SK-N-SH treated with all-trans-retinoic acid at 6 μM for 48 hours (cell line): Measurements from ENCODE around the gene ZNHIT2.

Source experiments
- ATAC-seq: fragments of 200-7000 bp; cut with Tn5 transposase; 3 replicates; pipeline ENCODE4 v1.9.1; 2020; ENCODE audit warnings: mild to moderate bottlenecking, moderate library complexity
- ARNTL ChIP-seq: fragments of 450-650 bp; formaldehyde crosslinking; IDR thresholded peaks from 2 replicates; pipeline ENCODE4 v1.5.0; 2020; ENCODE audit warnings: low read depth, mild to moderate bottlenecking, moderate library complexity, borderline replicate concordance
- BACH2 ChIP-seq: fragments of 250-450 bp; sonication (Bioruptor Pico); IDR thresholded peaks from 2 replicates; pipeline ENCODE4 v1.9.0; 2021; ENCODE audit warnings: mild to moderate bottlenecking, borderline replicate concordance
- CREB5 ChIP-seq: fragments of 250-450 bp; sonication (Bioruptor Pico); IDR thresholded peaks from 2 replicates; pipeline ENCODE4 v1.5.1; 2020; ENCODE audit warnings: low read depth, mild to moderate bottlenecking, moderate library complexity
- CSDC2 ChIP-seq: fragments of 250-450 bp; sonication (Bioruptor Pico); IDR thresholded peaks from 2 replicates; pipeline ENCODE4 v1.5.0; 2020; ENCODE audit warnings: mild to moderate bottlenecking, moderate library complexity
- ESRRG ChIP-seq: fragments of 250-450 bp; sonication (Bioruptor Pico); IDR thresholded peaks from 2 replicates; pipeline ENCODE4 v1.6.1; 2021; ENCODE audit warnings: mild to moderate bottlenecking
- GLIS3 ChIP-seq: fragments of 250-450 bp; sonication (Bioruptor Pico); IDR thresholded peaks from 2 replicates; pipeline ENCODE4 v1.5.0; 2020; ENCODE audit warnings: mild to moderate bottlenecking, moderate library complexity
- ISL1 ChIP-seq: fragments of 250-450 bp; sonication (Bioruptor Pico); IDR thresholded peaks from 2 replicates; pipeline ENCODE4 v2.1.2; 2022; ENCODE audit warnings: mild to moderate bottlenecking, moderate library complexity
- OSR1 ChIP-seq: fragments of 250-450 bp; sonication (Bioruptor Pico); IDR thresholded peaks from 2 replicates; pipeline ENCODE4 v1.8.0; 2022; ENCODE audit warnings: moderate library complexity, mild to moderate bottlenecking, inconsistent platforms
- PATZ1 ChIP-seq: fragments of 250-450 bp; sonication (Bioruptor Pico); IDR thresholded peaks from 2 replicates; pipeline ENCODE4 v1.8.0; 2020; ENCODE audit warnings: mild to moderate bottlenecking, moderate library complexity, borderline replicate concordance
- PPARA ChIP-seq: fragments of 250-450 bp; sonication (Bioruptor Pico); IDR thresholded peaks from 2 replicates; pipeline ENCODE4 v1.5.0; 2020; ENCODE audit warnings: mild to moderate bottlenecking, borderline replicate concordance
- RARB ChIP-seq: fragments of 250-450 bp; sonication (Bioruptor Pico); IDR thresholded peaks from 2 replicates; pipeline ENCODE4 v1.8.0; 2021; ENCODE audit warnings: mild to moderate bottlenecking, moderate library complexity
- SNAI2 ChIP-seq: fragments of 250-450 bp; sonication (Bioruptor Pico); IDR thresholded peaks from 2 replicates; pipeline ENCODE4 v1.5.0; 2020; ENCODE audit warnings: mild to moderate bottlenecking, moderate library complexity
- TCF4 ChIP-seq: fragments of 250-450 bp; sonication (Bioruptor Pico); IDR thresholded peaks from 2 replicates; pipeline ENCODE4 v1.8.0; 2021; ENCODE audit warnings: mild to moderate bottlenecking, moderate library complexity, borderline replicate concordance
- TOX ChIP-seq: fragments of 250-450 bp; sonication (Bioruptor Pico); IDR thresholded peaks from 2 replicates; pipeline ENCODE4 v1.8.0; 2021; ENCODE audit warnings: mild to moderate bottlenecking, moderate library complexity, borderline replicate concordance
- ZC3H10 ChIP-seq: fragments of 250-450 bp; sonication (Bioruptor Pico); IDR thresholded peaks from 2 replicates; pipeline ENCODE4 v1.5.1; 2021; ENCODE audit warnings: mild to moderate bottlenecking, moderate library complexity
- ZFP30 ChIP-seq: fragments of 450-650 bp; formaldehyde crosslinking; IDR thresholded peaks from 2 replicates; pipeline ENCODE4 v1.5.0; 2022; ENCODE audit warnings: mild to moderate bottlenecking, moderate library complexity
- ZNF565 ChIP-seq: fragments of 450-650 bp; formaldehyde crosslinking; conservative IDR thresholded peaks from 2 replicates; pipeline ENCODE4 v1.5.0; 2020; ENCODE audit warnings: low read depth, mild to moderate bottlenecking, moderate library complexity
- ZNF8 ChIP-seq: fragments of 450-650 bp; formaldehyde crosslinking; IDR thresholded peaks from 2 replicates; pipeline ENCODE4 v1.5.0; 2020; ENCODE audit warnings: mild to moderate bottlenecking, moderate library complexity
- TF ChIP-seq, protein P1 (sequence below): fragments of 250-450 bp; sonication (Bioruptor Pico); IDR thresholded peaks from 2 replicates; pipeline ENCODE4 v1.5.1; 2021; ENCODE audit warnings: mild to moderate bottlenecking, moderate library complexity
- TF ChIP-seq, protein P2 (sequence below): fragments of 250-450 bp; sonication (Bioruptor Pico); IDR thresholded peaks from 2 replicates; pipeline ENCODE4 v1.5.0; 2020; ENCODE audit warnings: mild to moderate bottlenecking, moderate library complexity

ZNHIT2 gene

DNA sequence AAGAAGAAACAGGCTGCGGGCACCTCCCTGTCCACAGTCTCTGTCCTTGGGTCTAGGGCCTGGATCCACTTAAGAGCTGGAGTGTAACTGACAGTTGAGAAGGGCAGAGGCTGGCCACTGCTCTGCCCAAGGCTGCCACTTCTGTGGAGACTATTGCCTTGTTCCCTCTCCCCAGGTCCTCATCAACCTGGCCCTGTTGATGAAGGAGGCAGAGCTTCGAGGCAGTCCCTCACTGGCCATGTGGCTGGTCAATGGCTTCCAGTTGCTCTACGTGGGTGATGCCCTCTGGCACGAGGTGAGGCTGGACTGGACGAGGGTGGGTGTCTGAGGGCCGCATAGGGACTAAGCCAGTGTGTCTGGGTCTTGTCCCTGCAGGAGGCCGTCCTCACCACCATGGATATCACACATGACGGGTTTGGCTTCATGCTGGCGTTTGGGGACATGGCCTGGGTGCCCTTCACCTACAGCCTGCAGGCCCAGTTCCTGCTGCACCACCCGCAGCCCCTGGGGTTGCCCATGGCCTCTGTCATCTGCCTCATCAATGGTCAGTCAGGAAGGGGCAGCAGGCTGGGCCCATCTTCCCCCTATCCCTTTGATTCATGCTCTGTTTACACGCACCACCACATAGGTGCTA lies 2.8 kb downstream of the ZNHIT2 start:
- TF ChIP-seq GLIS3 (CRISPR knock-in tag): no peak
- no peak for TF ChIP-seq ESRRG
- TF ChIP-seq, protein P1, sequence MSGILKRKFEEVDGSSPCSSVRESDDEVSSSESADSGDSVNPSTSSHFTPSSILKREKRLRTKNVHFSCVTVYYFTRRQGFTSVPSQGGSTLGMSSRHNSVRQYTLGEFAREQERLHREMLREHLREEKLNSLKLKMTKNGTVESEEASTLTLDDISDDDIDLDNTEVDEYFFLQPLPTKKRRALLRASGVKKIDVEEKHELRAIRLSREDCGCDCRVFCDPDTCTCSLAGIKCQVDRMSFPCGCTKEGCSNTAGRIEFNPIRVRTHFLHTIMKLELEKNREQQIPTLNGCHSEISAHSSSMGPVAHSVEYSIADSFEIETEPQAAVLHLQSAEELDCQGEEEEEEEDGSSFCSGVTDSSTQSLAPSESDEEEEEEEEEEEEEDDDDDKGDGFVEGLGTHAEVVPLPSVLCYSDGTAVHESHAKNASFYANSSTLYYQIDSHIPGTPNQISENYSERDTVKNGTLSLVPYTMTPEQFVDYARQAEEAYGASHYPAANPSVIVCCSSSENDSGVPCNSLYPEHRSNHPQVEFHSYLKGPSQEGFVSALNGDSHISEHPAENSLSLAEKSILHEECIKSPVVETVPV: no peak
- no peak for TF ChIP-seq TCF4
- TF ChIP-seq CSDC2 (CRISPR knock-in tag): no peak
- no peak for TF ChIP-seq RARB
- TF ChIP-seq PPARA (CRISPR knock-in tag): no peak
- no peak for TF ChIP-seq ZNF8
- no peak for TF ChIP-seq CREB5 (CRISPR knock-in tag)
- TF ChIP-seq ZNF565: no peak
- no peak for TF ChIP-seq PATZ1 (CRISPR knock-in tag)
- TF ChIP-seq ZFP30 (CRISPR knock-in tag): no peak
- no peak for ATAC-seq

- ATAC-seq: no peak
- TF ChIP-seq ISL1 (no peak), RARB (no peak), BACH2 (CRISPR knock-in tag) (no peak), CSDC2 (CRISPR knock-in tag) (no peak), ZNF565 (no peak), TCF4 (no peak), PPARA (CRISPR knock-in tag) (no peak), SNAI2 (CRISPR knock-in tag) (no peak)
- TF ChIP-seq, protein P1: no peak
- TF ChIP-seq, all 23 proteins: peak for 0
These were observed 3.7 kb downstream of the ZNHIT2 start for GRCh38 chr11:65113839-65114238.

GRCh38 chr11:65113361-65113756 lies 4.1 kb downstream of the ZNHIT2 start:
- no peak for ATAC-seq
- no peak for TF ChIP-seq PATZ1 (CRISPR knock-in tag)
- no peak for TF ChIP-seq ZNF8
- no peak for TF ChIP-seq TCF4
- no peak for TF ChIP-seq CSDC2 (CRISPR knock-in tag)
- TF ChIP-seq ISL1: no peak
- TF ChIP-seq ZC3H10 (CRISPR knock-in tag): no peak
- no peak for TF ChIP-seq TOX (CRISPR knock-in tag)
- no peak for TF ChIP-seq ARNTL (CRISPR knock-in tag)
- TF ChIP-seq ZNF565: no peak
- no peak for TF ChIP-seq ZFP30 (CRISPR knock-in tag)
- TF ChIP-seq, protein P2, sequence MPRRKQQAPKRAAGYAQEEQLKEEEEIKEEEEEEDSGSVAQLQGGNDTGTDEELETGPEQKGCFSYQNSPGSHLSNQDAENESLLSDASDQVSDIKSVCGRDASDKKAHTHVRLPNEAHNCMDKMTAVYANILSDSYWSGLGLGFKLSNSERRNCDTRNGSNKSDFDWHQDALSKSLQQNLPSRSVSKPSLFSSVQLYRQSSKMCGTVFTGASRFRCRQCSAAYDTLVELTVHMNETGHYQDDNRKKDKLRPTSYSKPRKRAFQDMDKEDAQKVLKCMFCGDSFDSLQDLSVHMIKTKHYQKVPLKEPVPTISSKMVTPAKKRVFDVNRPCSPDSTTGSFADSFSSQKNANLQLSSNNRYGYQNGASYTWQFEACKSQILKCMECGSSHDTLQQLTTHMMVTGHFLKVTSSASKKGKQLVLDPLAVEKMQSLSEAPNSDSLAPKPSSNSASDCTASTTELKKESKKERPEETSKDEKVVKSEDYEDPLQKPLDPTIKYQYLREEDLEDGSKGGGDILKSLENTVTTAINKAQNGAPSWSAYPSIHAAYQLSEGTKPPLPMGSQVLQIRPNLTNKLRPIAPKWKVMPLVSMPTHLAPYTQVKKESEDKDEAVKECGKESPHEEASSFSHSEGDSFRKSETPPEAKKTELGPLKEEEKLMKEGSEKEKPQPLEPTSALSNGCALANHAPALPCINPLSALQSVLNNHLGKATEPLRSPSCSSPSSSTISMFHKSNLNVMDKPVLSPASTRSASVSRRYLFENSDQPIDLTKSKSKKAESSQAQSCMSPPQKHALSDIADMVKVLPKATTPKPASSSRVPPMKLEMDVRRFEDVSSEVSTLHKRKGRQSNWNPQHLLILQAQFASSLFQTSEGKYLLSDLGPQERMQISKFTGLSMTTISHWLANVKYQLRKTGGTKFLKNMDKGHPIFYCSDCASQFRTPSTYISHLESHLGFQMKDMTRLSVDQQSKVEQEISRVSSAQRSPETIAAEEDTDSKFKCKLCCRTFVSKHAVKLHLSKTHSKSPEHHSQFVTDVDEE: no peak
- TF ChIP-seq BACH2 (CRISPR knock-in tag): no peak
- TF ChIP-seq, protein P1: no peak
- no peak for TF ChIP-seq PPARA (CRISPR knock-in tag)
- no peak for TF ChIP-seq SNAI2 (CRISPR knock-in tag)
- no peak for TF ChIP-seq OSR1 (CRISPR knock-in tag)
- TF ChIP-seq CREB5 (CRISPR knock-in tag): no peak
